Measurements from ENCODE around the gene GPR137B. TPM values are rescaled to one million over a fixed set of nuclear protein-coding genes. Genes with fewer than 3 reads are reported as not detected.

GPR137B gene
- total RNA-seq, 2 donors from 2014 or later, result 8.6 to 16.8 TPM

GRCh38 chr1:236124965-236125364 lies 17.4 kb upstream of the GPR137B start:
- Mint-ChIP-seq H3K27me3 (peaks cover 43 to 44% of the 10 kb centered on the region in 2 donors), H3K27ac (no peak overlapping the region), H3K4me1 (ENCODE audit: low read depth in 2 of 2) (peaks cover 29 to 31% of the 10 kb centered on the region in 2 donors), H3K4me3 (no peak overlapping the region), H3K9me3 (no peaks in the 10 kb centered on the region), H3K36me3 (no peaks in the 10 kb centered on the region)
- no peak for ATAC-seq
- no peak for DNase-seq (ENCODE audit: low spot score)

GRCh38 chr1:236127045-236127444 lies 15.3 kb upstream of the GPR137B start:
- no peak for ATAC-seq
- no peak overlapping the region for H3K27ac Mint-ChIP-seq
- no peaks in the 10 kb centered on the region for H3K36me3 Mint-ChIP-seq
- H3K9me3 Mint-ChIP-seq, result no peaks in the 10 kb centered on the region
- DNase-seq (ENCODE audit: low spot score), result no peak
- H3K27me3 Mint-ChIP-seq, result peaks cover 38 to 42% of the 10 kb centered on the region in 2 donors
- peaks cover 13 to 14% of the 10 kb centered on the region in 2 donors for H3K4me1 Mint-ChIP-seq (ENCODE audit: low read depth in 2 of 2)
- H3K4me3 Mint-ChIP-seq, result no peak overlapping the region

DNA sequence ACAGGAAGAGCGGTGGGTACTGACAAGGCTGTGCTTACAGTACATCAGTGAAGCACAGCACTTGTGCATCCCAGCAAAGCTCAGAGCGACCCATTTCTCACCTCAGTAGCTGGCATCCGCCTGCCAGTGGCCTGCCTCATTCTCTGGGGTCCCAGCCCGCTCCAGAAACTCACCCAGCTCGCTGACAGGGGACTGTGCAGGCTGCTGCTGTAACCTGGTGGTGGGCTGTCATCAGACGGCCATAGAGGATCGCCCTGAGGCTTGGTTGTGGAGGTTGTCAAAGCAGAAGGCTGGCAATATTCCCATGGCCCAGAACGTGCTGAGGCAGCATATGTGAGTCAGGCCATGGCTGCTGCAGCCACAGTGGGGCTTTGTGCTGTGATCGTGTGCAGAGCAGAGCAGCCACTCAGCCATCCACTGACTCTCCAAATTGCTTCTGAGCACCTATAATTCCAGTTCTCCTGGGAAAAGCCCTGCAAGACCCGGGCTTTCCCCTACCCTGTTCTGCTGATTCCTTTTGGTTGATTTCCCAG lies 13.6 kb upstream of the GPR137B start:
- Mint-ChIP-seq H3K4me1 (ENCODE audit: low read depth in 2 of 2) (peaks cover under 1 to 2% of the 10 kb centered on the region in 2 donors), H3K27ac (no peak overlapping the region), H3K4me3 (no peak overlapping the region), H3K9me3 (no peaks in the 10 kb centered on the region), H3K36me3 (no peaks in the 10 kb centered on the region), H3K27me3 (peaks cover 39 to 40% of the 10 kb centered on the region in 2 donors)
- no peak for DNase-seq (ENCODE audit: low spot score)
- ATAC-seq, result no peak

DNA sequence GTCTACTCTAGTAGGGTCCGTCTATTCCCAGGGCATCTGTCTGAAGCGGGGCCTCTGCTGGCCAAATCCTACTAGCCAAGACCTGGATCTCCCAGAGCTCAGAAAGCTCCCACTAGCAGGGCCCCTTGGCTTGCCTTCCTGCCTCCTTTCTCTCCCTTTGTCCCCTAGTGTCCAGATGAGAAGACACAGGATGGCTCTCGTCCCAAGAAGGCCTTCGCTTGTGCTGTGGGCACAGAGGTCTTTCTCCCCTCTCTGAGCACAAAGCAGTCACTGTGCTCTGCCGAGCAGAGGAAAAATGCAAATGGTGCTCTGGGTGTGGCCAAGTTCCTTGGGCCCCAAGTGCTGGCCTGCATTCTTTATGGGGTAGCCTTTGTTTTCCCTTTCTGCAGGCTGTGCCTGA lies 13.0 kb upstream of the GPR137B start:
- Mint-ChIP-seq H3K4me3 (no peak overlapping the region), H3K4me1 (ENCODE audit: low read depth in 2 of 2) (no peaks in the 10 kb centered on the region), H3K27me3 (peaks cover 41 to 42% of the 10 kb centered on the region in 2 donors), H3K27ac (no peak overlapping the region), H3K9me3 (no peaks in the 10 kb centered on the region), H3K36me3 (no peaks in the 10 kb centered on the region)
- ATAC-seq, result no peak
- no peak for DNase-seq (ENCODE audit: low spot score)

DNA sequence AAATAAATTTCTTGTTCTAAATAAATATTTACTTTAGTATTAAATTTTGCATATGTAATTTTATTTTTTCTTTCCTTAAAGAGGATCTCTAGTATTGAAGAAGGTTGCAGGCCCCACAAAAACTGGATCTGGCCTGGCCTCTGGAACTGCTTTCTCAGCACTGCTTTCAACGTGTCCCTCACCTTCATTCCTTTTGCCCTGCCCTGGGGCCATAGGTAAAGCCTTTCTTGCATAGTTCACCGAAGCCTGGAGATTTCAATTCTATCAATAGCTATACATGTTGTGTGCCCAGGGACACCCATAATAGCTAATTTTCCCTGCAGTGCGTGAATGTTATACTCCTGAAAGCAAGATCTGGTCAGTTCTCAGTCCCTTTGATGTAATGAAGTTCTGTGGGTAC lies 12.0 kb upstream of the GPR137B start:
- DNase-seq (ENCODE audit: low spot score) (no peak), ATAC-seq (no peak)
- no peaks in the 10 kb centered on the region for H3K36me3 Mint-ChIP-seq
- H3K9me3 Mint-ChIP-seq, result no peaks in the 10 kb centered on the region
- H3K27ac Mint-ChIP-seq, result no peak overlapping the region
- H3K4me1 Mint-ChIP-seq (ENCODE audit: low read depth in 2 of 2), result no peaks in the 10 kb centered on the region
- no peak overlapping the region for H3K4me3 Mint-ChIP-seq
- H3K27me3 Mint-ChIP-seq, result peaks cover 44% of the 10 kb centered on the region in 2 donors

- no peaks in the 10 kb centered on the region for H3K4me1 Mint-ChIP-seq (ENCODE audit: low read depth in 2 of 2)
- no peaks in the 10 kb centered on the region for H3K36me3 Mint-ChIP-seq
- H3K27me3 Mint-ChIP-seq, result peaks cover 37 to 39% of the 10 kb centered on the region in 2 donors
- H3K27ac Mint-ChIP-seq, result no peak overlapping the region
- no peaks in the 10 kb centered on the region for H3K9me3 Mint-ChIP-seq
- ATAC-seq (no peak), DNase-seq (ENCODE audit: low spot score) (no peak)
- H3K4me3 Mint-ChIP-seq, result no peak overlapping the region
These were observed 10.4 kb upstream of the GPR137B start for GRCh38 chr1:236131916-236132315.

DNA sequence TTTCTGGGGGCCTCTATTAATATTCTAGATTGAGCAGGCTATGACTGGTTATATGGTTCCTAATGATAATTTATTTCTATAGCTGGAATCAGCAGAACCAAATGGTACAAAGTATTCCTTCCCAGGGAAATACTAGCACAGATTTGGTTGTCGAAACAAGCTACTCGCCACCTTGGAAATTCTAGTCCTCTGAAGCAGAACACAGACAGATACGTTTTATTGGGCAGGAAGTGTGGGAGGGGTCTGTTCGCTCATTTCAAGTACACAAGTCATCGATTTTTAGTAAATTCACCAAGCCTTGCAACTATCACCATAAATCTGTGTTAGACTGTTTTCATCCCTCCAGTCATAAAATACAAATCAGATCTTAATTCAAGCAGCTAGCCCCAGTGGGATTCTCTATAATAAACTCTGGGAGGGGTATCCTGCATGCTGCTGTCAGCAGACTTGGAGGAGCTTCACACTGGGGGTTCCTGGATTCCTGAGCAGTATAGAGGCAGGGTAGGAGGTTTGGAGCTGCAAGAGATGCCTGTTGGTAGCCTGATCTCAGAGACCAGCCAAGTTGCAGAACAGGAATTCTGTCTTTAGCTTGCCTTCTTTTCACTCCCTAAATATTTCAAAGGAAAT lies 9.8 kb upstream of the GPR137B start:
- H3K27me3 Mint-ChIP-seq, result peaks cover 41 to 42% of the 10 kb centered on the region in 2 donors
- ATAC-seq, result no peak
- H3K4me3 Mint-ChIP-seq, result no peak overlapping the region
- no peaks in the 10 kb centered on the region for H3K36me3 Mint-ChIP-seq
- no peak for DNase-seq (ENCODE audit: low spot score)
- no peak overlapping the region for H3K27ac Mint-ChIP-seq
- H3K4me1 Mint-ChIP-seq (ENCODE audit: low read depth in 2 of 2), result no peaks in the 10 kb centered on the region
- H3K9me3 Mint-ChIP-seq, result no peaks in the 10 kb centered on the region

GRCh38 chr1:236133339-236133738 lies 9.0 kb upstream of the GPR137B start:
- no peak for ATAC-seq
- H3K36me3 Mint-ChIP-seq, result no peaks in the 10 kb centered on the region
- H3K9me3 Mint-ChIP-seq, result no peaks in the 10 kb centered on the region
- peaks cover 39 to 40% of the 10 kb centered on the region in 2 donors for H3K27me3 Mint-ChIP-seq
- no peaks in the 10 kb centered on the region for H3K4me1 Mint-ChIP-seq (ENCODE audit: low read depth in 2 of 2)
- H3K27ac Mint-ChIP-seq, result no peak overlapping the region
- no peak overlapping the region for H3K4me3 Mint-ChIP-seq
- DNase-seq (ENCODE audit: low spot score), result no peak

DNA sequence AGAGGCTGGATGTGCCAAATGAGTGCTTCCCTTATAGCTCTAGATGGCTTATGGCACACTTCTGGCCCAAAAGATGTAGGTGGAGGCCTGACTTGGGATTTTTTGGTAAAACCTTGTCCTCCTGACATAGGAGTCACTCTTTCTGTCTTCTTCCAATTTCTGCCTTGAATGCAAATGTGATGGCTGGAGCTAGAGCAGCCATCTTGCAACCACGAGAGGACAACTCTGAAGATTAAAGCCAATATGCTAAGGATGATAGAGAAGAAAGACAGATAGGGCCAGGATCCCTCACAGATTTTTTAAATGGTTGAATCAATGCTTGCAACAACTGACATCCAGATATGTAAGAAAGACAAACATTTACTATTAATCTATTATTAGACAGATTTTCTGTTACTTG lies 8.5 kb upstream of the GPR137B start:
- Mint-ChIP-seq H3K4me3 (no peak overlapping the region), H3K4me1 (ENCODE audit: low read depth in 2 of 2) (no peaks in the 10 kb centered on the region), H3K27ac (no peak overlapping the region), H3K27me3 (peaks cover 42 to 44% of the 10 kb centered on the region in 2 donors), H3K9me3 (no peaks in the 10 kb centered on the region), H3K36me3 (no peaks in the 10 kb centered on the region)
- DNase-seq (ENCODE audit: low spot score) (no peak), ATAC-seq (no peak)

DNA sequence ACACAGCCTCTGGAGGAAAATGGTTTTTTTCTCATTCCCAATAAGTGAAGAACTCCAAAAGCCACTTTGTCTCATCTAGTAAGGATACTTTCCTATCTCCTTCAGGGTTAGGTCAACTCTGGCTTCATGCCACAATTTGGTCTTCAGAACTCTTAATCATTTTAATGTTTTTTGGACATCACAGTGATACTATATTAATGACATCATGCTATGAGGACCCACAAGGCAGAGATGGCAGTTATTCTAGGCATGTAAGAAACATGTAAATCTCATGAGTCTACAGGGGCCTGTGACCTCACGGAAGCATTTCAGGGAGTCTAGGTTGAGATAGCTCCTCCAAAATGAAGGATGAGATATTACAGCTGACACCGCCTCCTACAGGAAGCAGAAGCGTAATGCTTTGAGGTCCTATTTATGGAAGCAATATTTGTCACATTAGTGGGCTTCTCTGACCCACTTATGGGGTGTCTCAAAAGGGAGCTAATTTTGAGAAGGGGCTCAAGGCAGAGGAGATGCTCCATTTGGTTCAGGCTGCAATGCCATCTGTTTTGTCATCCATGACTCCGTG lies 5.0 kb upstream of the GPR137B start:
- Mint-ChIP-seq H3K4me3 (no peak overlapping the region), H3K4me1 (ENCODE audit: low read depth in 2 of 2) (peaks cover 7 to 13% of the 10 kb centered on the region in 2 donors), H3K9me3 (no peaks in the 10 kb centered on the region), H3K27me3 (peaks cover 49 to 65% of the 10 kb centered on the region in 2 donors), H3K27ac (no peak overlapping the region), H3K36me3 (no peaks in the 10 kb centered on the region)
- DNase-seq (ENCODE audit: low spot score) (no peak), ATAC-seq (no peak)

DNA sequence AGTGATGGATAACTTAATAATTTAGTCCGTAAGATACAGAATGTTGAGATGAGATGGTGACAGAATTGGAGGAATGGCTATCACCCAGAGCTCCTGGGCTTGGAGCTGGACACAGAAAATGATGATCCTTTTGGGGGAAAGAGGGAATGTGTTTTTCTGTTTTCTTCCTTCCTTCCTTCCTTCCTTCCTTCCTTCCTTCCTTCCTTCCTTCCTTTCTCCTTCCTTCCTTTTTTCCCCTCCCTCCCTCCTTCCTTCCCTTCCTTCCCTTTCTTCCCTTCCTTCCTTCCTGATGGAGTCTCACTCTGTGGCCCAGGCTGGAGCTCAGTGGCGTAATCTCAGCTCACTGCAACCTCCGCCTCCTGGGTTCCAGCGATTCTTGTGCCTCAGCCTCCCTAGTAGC lies 2.8 kb upstream of the GPR137B start:
- Mint-ChIP-seq H3K4me3 (no peak overlapping the region), H3K36me3 (no peaks in the 10 kb centered on the region), H3K9me3 (no peaks in the 10 kb centered on the region), H3K4me1 (ENCODE audit: low read depth in 2 of 2) (peaks cover 19 to 22% of the 10 kb centered on the region in 2 donors), H3K27ac (peak overlapping the region in 1 of 2 donors; percentile 80), H3K27me3 (peaks cover 34 to 55% of the 10 kb centered on the region in 2 donors)
- ATAC-seq, result no peak
- DNase-seq (ENCODE audit: low spot score), result no peak

GRCh38 chr1:236140705-236141446 lies 1.5 kb upstream of the GPR137B start:
- H3K4me3 Mint-ChIP-seq, result peak overlapping the region; percentile 94
- H3K27me3 Mint-ChIP-seq, result peaks cover 24 to 41% of the 10 kb centered on the region in 2 donors
- H3K27ac Mint-ChIP-seq, result peak overlapping the region; percentile 69 to 70
- H3K36me3 Mint-ChIP-seq, result no peaks in the 10 kb centered on the region
- DNase-seq (ENCODE audit: low spot score), result no peak
- no peaks in the 10 kb centered on the region for H3K9me3 Mint-ChIP-seq
- ATAC-seq, result no peak
- H3K4me1 Mint-ChIP-seq (ENCODE audit: low read depth in 2 of 2), result peaks cover 26% of the 10 kb centered on the region in 2 donors

DNA sequence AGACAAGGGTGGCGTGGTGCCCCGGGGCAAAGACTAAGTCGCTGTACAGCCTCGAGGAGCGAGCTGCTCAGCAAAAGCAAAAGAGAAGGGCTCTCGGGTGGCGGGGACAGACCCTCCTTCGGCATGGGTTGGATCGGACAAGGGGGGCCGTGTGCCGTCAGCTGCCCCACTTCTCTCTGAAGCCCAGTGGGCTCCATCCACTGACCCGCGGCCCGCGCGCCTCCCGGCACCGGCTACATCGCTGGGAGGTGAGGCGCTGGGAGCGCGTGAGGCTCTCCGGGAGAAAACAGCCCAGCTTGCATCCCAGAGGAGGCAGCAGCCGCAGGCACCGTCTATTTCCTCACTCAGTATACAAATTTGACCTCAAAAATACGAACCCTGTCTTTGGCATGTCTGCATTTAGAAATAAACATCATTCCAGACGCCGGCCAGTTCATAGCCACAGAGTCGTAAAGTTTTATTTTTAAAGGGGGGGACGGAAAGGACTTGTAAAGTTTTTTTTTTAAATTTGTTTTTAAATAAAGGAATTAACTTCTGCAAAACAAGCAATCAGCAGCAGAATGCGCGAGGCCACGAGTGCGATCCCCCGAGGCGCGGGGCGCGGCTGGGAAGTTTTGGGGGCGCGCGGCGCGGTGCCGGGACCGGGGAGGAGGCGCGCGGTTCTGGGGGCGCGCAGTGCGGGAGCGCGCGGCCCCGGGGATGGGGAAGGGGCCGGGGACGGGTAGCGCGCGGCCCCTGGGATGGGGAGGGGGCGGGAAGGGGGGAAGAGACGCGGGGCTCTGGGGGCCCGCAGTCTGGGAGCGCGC lies 689 bp upstream of the GPR137B start:
- Mint-ChIP-seq H3K9me3 (no peaks in the 10 kb centered on the region), H3K4me3 (peak overlapping the region; percentile 94), H3K4me1 (ENCODE audit: low read depth in 2 of 2) (peaks cover 26 to 29% of the 10 kb centered on the region in 2 donors), H3K27me3 (peaks cover 24 to 38% of the 10 kb centered on the region in 2 donors), H3K27ac (peak overlapping the region; percentile 69 to 70), H3K36me3 (no peaks in the 10 kb centered on the region)
- ATAC-seq (peak in 1 of 2 donors; percentile 6), DNase-seq (ENCODE audit: low spot score) (no peak)
